ENCODE data around the gene TAB2. TPM values are rescaled to one million over a fixed set of nuclear protein-coding genes. Genes with fewer than 3 reads are reported as not detected.

TAB2 gene
- total RNA-seq, 1 experiment from 2014 or later = 27.1 TPM

GRCh38 chr6:149366267-149366921 lies 48.9 kb downstream of the TAB2 start:
- no peak for DNase-seq (ENCODE audit: low read depth)

- DNase-seq (ENCODE audit: low read depth) = no peak
These were observed 50.6 kb downstream of the TAB2 start for GRCh38 chr6:149368065-149368464.

- DNase-seq (ENCODE audit: low read depth) = no peak
These were observed 53.6 kb downstream of the TAB2 start for GRCh38 chr6:149371154-149371553.

GRCh38 chr6:149372062-149372461 lies 54.5 kb downstream of the TAB2 start:
- no peak for DNase-seq (ENCODE audit: low read depth)

GRCh38 chr6:149373511-149373910 lies 56.0 kb downstream of the TAB2 start:
- no peak for DNase-seq (ENCODE audit: low read depth)

- no peak for DNase-seq (ENCODE audit: low read depth)
These were observed 62.5 kb downstream of the TAB2 start for GRCh38 chr6:149379977-149380376.

GRCh38 chr6:149380523-149380922 lies 63.0 kb downstream of the TAB2 start:
- DNase-seq (ENCODE audit: low read depth) = no peak

- no peak for DNase-seq (ENCODE audit: low read depth)
These were observed 65.9 kb downstream of the TAB2 start for GRCh38 chr6:149383371-149383770.

- no peak for DNase-seq (ENCODE audit: low read depth)
These were observed 67.0 kb downstream of the TAB2 start for GRCh38 chr6:149384464-149384863.

GRCh38 chr6:149385998-149386646 lies 68.6 kb downstream of the TAB2 start:
- DNase-seq (ENCODE audit: low read depth) = peak; percentile 3

GRCh38 chr6:149387779-149388512 lies 70.4 kb downstream of the TAB2 start:
- DNase-seq (ENCODE audit: low read depth) = no peak

- DNase-seq (ENCODE audit: low read depth) = no peak
These were observed 72.2 kb downstream of the TAB2 start for GRCh38 chr6:149389509-149390297.

- no peak for DNase-seq (ENCODE audit: low read depth)
These were observed 74.6 kb downstream of the TAB2 start for GRCh38 chr6:149392093-149392492.

GRCh38 chr6:149392535-149392934 lies 75.0 kb downstream of the TAB2 start:
- no peak for DNase-seq (ENCODE audit: low read depth)

GRCh38 chr6:149393002-149393679 lies 75.6 kb downstream of the TAB2 start:
- no peak for DNase-seq (ENCODE audit: low read depth)

- no peak for DNase-seq (ENCODE audit: low read depth)
These were observed 77.7 kb downstream of the TAB2 start for GRCh38 chr6:149395185-149395584.

- DNase-seq (ENCODE audit: low read depth) = no peak
These were observed 79.9 kb downstream of the TAB2 start for GRCh38 chr6:149397384-149397783.

- DNase-seq (ENCODE audit: low read depth) = no peak
These were observed 82.5 kb downstream of the TAB2 start, which contains the start of gene SUMO4 for GRCh38 chr6:149400050-149400449. TSS of gene SUMO4 (plus strand) at chr6:149400262. CDS start at chr6:149400392, 130 bp downstream.

- DNase-seq (ENCODE audit: low read depth) = no peak
These were observed 86.0 kb downstream of the TAB2 start for GRCh38 chr6:149403534-149403933.

- DNase-seq (ENCODE audit: low read depth) = no peak
These were observed 88.6 kb downstream of the TAB2 start for GRCh38 chr6:149405823-149406765.
